ENCODE measurements around the gene MCCD1.
"Not testable (repeated sequence)": the region's sequence is repeated elsewhere in the genome, so short reads cannot be mapped to it uniquely, and the experiment has no call there.

Gene MCCD1

GRCh38 chr6:31528821-31529328 is at the start of gene MCCD1:
Gene MCCD1 (plus strand): TSS chr6:31528962. CDS start chr6:31529015, 53 bp downstream.
- no peak for FAIRE-seq

- FAIRE-seq, result no peak
These were observed 49.4 kb upstream of the MCCD1 start for GRCh38 chr6:31479151-31479932.

- FAIRE-seq, result no peak
These were observed 48.7 kb upstream of the MCCD1 start for GRCh38 chr6:31479933-31480535.

- FAIRE-seq, result no peak
These were observed 48.2 kb upstream of the MCCD1 start for GRCh38 chr6:31480574-31480973.

- FAIRE-seq, result no peak
These were observed 45.4 kb upstream of the MCCD1 start for GRCh38 chr6:31483392-31483791.

- no peak for FAIRE-seq
These were observed 43.7 kb upstream of the MCCD1 start for GRCh38 chr6:31485055-31485454.

GRCh38 chr6:31486065-31486837 is 42.5 kb upstream of the MCCD1 start:
- FAIRE-seq, result not testable (repeated sequence)

- not testable (repeated sequence) for FAIRE-seq
These were observed 41.1 kb upstream of the MCCD1 start for GRCh38 chr6:31487674-31488073.

- no peak for FAIRE-seq
These were observed 39.7 kb upstream of the MCCD1 start for GRCh38 chr6:31489086-31489485.

GRCh38 chr6:31490115-31490873 is 38.5 kb upstream of the MCCD1 start:
- no peak for FAIRE-seq

- not testable (repeated sequence) for FAIRE-seq
These were observed 35.2 kb upstream of the MCCD1 start for GRCh38 chr6:31493550-31493874.

GRCh38 chr6:31493875-31494694 is 34.7 kb upstream of the MCCD1 start:
- FAIRE-seq, result no peak

- no peak for FAIRE-seq
These were observed 33.2 kb upstream of the MCCD1 start for GRCh38 chr6:31495580-31495979.

- not testable (repeated sequence) for FAIRE-seq
These were observed 31.9 kb upstream of the MCCD1 start for GRCh38 chr6:31496826-31497225.

- no peak for FAIRE-seq
These were observed 31.0 kb upstream of the MCCD1 start, which contains the start of gene MICB for GRCh38 chr6:31497531-31498476. Gene MICB (plus strand): TSS chr6:31498145. CDS start chr6:31498194, 49 bp downstream.

GRCh38 chr6:31498748-31499147 is 30.0 kb upstream of the MCCD1 start:
- no peak for FAIRE-seq

GRCh38 chr6:31499648-31500047 is 29.1 kb upstream of the MCCD1 start:
- not testable (repeated sequence) for FAIRE-seq

- no peak for FAIRE-seq
These were observed 26.2 kb upstream of the MCCD1 start for GRCh38 chr6:31502586-31502985.

- FAIRE-seq, result not testable (repeated sequence)
These were observed 19.7 kb upstream of the MCCD1 start for GRCh38 chr6:31509036-31509435.

- FAIRE-seq, result no peak
These were observed 18.8 kb upstream of the MCCD1 start for GRCh38 chr6:31510007-31510406.

All from colon (tissue), 2 donors.